Tongue (tissue), 2 donors: ENCODE results near the gene OR2V1. TPM values are rescaled to one million over a fixed set of nuclear protein-coding genes. Genes with fewer than 3 reads are reported as not detected.
"Not testable (repeated sequence)": the region's sequence is repeated elsewhere in the genome, so short reads cannot be mapped to it uniquely, and the experiment has no call there.

ENCODE experiments used
- DNase-seq: peaks from one replicate; pipeline ENCODE4 v3.0.0-alpha.2; 2015
- total RNA-seq: library from RNA; depleted of rRNA; stranded (reverse); fragments of >200 nt; gene quantifications from one replicate; pipeline ENCODE4 v1.2.3, GENCODE V29; 2014

Gene OR2V1
- total RNA-seq, 1 donor from 2014 or later, result not detected

DNA sequence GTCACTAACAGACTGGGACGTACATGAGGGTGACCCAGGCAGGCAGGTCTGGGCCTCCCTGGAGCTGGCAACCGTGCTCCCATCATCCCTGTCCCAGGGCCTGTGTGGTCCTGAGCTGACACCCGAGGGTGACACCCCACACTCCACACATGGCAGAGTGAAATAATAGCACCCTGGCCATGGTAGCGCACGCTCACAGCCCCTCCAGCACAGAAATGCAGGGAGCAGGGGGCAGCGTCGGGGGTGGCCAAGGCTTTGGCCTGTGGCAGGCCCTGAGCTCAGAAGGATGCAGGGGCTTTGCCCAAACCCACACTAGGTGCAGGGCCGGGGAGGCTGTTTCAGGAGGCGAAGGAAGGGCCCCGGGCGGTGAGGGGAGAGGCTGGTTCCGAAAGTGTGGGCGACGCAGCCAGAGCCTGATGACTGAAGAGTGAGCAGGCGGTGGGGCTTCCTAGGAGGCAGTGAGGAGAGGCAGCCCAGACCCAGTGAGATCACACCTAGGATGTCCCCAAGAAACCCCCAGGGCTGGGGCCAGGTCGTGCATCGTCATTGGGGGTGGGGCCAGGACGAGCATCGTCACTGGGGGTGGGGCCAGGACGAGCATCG, 29.3 kb upstream of the OR2V1 start:
- DNase-seq, result no peak

DNA sequence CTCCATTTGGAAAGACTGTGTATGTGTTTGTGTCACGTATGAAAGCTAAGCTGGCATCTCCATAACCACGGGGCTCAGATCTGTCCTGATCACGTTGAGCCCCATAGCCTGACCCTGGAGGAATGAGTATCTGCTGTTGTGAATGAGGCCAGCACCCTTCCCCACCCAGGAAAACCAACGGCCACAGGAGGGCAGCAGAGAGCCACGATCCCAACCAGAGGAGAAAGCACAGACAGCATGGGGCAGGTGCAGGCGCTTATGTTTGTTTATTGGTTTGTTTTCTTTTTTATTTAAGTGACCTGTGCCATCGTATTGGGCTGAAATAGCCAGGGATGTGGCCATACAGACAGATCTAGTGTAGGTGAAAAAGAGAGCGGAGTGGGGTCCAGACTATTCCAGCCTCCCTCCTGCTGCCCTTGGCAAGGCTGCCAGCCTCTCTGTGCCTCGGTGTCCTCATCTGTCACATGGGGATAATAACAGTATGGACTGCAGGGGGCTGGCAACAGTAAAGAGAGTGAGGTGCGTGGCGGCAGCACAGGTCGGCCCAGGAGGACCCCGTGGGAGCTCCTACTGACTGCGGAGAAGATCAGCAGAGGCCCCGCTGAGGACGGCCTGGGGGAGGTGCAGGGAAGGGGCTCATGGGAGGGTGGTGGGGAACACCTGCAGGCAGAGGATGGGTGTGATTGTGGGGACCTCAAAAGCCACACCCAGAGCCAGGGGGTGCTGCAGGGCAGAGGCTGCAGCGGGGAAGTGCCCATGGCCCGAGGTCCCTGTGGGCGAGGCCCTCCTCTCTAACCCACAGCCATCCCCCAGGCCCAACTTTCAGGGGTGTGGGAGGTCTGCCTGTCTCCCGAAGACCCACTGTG, 28.6 kb upstream of the OR2V1 start:
- DNase-seq, result peak; percentile 91

DNA sequence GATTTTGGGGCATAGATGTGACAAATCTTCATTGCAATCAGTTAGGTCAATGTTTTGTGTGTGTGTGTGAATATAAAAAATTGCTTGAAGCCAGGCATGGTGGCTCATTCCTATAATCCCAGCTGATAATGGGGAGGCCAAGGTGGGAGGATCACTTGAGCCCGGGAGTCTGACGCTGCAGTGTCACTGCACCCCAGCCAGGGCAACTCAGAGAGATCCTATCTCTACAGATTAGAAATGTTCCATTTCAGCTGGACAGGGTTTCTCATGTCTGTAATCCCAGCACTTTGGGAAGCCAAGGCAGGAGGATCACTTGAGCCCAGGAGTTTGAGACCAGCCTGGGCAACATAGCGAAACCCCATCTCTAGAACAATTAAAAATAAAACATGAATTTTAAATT, 27.9 kb upstream of the OR2V1 start:
- no peak for DNase-seq

DNA sequence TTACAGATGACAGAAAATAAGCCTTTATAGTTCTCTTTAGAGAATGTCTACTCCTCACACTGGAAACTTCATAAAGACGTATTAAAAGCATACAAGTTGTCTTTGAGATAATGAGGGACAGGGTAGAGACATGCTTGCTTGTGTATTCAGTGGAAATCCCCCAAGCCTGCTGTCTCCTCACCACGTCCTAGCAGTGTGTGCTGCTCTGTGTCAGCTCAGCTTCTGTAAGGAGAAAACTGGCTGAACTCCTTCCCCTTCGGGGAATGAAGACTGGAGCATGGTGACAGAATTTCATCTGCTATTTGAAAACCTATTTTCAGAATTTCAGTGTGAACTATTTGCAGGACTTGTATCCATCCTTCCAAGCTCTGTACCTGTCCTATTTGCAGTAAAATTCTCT, 25.8 kb upstream of the OR2V1 start:
- DNase-seq, result no peak

DNA sequence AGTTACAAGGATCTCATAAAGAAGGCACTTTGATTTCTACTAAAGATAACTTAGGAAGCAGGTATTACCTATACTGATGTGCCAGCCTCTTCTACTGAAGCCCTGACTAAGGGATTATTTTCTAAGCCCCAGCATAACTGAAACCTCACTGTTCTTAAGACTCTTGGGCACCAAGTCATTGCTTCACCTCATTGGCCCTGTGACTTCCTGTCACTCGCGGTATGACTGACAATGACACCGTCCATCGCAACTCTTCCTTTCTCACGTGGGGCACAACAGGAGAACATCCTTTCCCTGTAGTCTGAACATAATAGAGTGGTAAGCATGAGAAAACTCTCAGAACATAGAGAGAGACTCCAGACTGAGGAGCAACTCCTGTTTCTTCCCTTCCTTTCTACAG, 22.8 kb upstream of the OR2V1 start:
- no peak for DNase-seq

GRCh38 chr5:181152406-181152805, 21.4 kb upstream of the OR2V1 start:
- DNase-seq, result no peak

DNA sequence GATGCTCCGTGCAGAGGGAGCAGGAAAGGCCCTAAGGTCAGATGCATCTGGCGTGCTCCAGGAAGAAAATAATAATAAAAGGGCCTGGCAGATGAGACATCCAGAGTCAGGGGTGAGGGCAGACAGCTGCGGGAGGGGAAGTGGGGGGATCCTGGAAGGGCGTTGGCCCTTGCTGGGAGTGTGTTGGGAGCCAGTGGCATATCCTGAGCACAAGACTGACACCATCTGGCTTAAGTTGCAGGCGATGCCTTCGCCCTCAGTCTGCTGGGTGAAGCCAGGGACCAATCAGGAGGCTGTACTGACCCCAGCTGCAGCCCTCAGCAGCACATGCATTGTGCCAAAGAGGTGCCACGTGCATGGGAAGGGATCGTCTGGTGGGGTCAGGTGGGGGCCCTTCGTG, 20.2 kb upstream of the OR2V1 start:
- no peak for DNase-seq

GRCh38 chr5:181149806-181150733, 19.1 kb upstream of the OR2V1 start:
- DNase-seq, result no peak

DNA sequence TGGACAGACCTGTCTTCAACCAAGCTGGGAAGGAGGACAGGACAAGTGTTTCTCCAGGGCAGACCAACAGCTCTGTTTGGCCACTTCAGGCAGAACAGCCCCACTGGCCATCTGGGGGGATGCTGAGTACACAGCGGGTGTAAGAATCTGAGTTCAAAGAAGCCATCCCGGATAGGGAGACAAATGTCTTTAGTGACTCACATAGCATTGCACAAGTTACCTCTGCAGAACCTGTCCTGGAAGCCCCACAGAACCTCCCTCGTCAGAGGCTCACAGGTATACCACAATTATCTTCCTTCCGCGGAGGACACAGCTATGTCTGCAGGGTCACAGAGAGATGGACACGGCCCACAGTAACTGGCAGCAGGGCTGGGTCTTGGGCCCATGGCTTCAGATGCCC, 18.4 kb upstream of the OR2V1 start:
- DNase-seq, result no peak

DNA sequence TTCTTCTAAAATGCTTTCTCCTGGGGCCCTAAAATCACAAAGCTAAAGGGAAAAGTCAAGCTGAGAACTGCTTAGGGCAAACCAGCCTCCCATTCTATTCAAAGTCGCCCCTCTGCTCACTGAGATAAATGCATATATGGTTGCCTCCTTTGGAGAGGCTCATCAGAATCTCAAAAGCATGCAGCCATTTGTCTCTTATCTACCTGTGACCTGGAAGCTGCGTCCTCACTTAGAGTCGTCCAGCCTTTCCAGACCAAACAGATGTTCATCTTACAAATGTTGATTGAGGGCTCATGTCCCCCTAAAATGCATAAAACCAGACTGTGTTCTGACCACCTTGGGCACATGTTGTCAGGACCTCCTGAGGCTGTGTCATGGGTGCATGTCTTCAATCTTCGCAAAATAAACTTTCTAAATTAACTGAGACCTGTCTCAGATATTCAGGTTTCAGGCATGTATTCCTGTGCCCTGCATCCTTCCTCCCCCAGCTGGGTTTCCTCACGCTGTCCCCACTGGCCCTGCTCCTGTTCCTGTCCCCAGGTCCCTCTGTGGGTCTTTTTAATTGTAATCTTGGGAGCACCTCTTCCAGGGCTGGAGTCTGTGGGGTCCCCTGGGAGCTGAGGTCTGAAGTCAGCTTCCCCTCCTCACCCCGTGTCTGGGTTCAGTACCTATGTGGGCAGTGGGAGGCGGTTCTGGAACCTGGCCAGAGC, 16.1 kb upstream of the OR2V1 start, which contains the start of gene OR2V2:
Gene OR2V2 (plus strand): TSS at position 660 of the 710 bp plus-strand sequence. CDS start 7,357 bp downstream, outside the sequence.
- DNase-seq, result not testable (repeated sequence)

DNA sequence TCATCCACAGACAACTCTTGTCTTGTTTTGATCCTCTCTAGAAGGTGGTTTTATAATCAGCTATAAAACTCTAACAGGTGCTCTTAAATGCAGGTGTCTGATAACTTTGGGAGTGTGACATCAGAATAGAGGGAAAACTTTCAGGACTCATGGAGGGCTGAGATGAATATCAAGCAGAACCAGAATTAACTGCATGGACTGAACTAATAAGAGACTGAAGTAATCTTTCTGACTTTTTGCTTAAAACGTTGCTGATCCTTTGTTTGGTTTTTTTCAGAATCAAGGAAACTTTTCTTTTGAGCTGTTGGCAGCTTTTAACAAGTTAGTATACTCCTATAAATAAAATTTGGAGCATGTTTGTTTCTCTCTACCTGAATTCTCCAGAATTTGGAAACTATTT, 14.2 kb upstream of the OR2V1 start:
- no peak for DNase-seq

DNA sequence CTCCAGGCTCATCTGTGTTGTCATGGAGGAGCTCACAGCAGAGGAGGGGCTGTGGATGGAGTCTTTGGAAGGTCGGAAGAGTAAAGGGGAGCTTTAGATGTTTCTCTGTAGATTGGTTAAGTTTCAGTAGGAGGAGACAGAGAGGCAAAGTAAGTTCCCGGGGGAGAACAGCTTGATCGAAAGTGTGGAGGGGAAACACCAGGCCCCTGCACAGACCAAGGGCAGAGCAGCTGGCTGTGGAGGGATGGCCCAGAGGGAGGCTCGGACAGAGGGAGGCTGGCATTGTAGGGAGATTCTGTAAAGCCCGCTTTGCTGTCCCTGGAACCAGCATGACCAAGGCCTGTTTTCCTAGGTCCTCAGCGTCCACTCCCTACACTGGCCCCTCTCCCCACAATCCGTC, 11.1 kb upstream of the OR2V1 start:
- no peak for DNase-seq

GRCh38 chr5:181140766-181141165, 9.8 kb upstream of the OR2V1 start:
- no peak for DNase-seq

DNA sequence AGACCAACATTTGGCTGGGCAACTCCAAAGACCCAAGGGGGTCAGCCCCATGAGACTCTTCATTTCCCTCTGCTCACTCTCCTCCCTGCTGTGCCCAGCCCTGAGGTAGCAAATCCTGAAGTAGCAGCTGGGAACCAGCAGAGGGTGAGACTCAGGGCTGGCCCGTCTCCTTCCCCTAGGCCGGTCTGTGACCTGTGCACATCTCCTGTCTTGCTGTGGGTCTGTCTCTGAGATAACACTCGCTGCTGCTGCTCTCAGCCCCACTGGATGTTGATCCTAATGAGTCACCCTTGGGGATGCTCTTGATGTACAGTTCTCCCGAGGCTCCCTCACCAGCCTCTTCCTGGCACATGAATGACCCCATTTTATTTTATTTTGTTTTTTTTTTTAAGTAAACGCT, 7.3 kb upstream of the OR2V1 start:
- DNase-seq, result no peak

GRCh38 chr5:181136361-181136955, 5.5 kb upstream of the OR2V1 start:
- DNase-seq, result no peak

DNA sequence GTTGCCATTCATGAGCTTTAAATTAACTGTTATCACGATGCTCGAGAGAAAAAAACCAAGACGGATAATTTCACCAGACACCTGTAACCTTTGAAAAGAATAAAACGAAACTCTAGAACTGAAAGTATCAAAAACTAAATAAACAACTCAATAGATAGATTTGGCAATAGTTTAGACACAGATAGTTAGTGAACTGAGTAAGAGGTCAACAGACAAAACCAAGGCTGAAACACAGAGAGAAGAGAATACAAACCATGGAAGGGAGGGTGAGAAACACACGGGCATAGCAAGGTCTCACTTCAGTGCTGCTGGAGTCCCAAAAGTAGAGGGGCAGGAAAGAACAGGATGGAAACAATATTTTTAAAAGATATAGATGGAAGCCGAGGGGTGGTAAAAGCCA, 3.3 kb upstream of the OR2V1 start:
- no peak for DNase-seq

GRCh38 chr5:181133610-181134231, 2.8 kb upstream of the OR2V1 start:
- no peak for DNase-seq

- DNase-seq, result no peak
Measured at GRCh38 chr5:181133083-181133482, 2.1 kb upstream of the OR2V1 start.

GRCh38 chr5:181131514-181131913, 545 bp upstream of the OR2V1 start:
- DNase-seq, result no peak

- not testable (repeated sequence) for DNase-seq
Measured at GRCh38 chr5:181130081-181130480, 888 bp downstream of the OR2V1 start.

DNA sequence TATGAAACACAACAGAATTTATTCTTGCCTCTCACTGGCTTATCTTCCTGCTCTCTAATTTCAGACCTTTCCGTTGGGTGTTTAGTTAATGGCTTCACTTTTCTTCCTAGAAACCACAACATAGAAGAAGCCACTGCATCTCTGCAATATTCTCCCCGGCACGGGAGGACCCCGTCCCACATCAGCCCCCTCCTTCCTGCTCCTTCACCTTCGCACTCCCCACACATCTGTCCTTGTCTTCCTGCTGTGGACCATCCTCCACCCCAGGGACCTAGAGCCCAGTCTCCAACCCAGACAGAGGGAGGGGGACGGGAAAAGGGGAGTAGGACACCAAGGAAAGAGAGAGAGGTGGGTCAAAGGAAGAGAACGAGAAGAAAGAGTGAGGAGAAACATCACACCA, 1.4 kb downstream of the OR2V1 start:
- DNase-seq, result no peak
